Activated gamma-delta T cell treated with anti-CD3 and anti-CD28 coated beads, Interleukin-2, amount 50 U/mL, for 16 hours (primary cell): Measurements from ENCODE around the gene EIF4G2.

ENCODE experiments used
- DNase-seq: peaks from one replicate; pipeline ENCODE4 v3.0.0-alpha.2; 2020; ENCODE audit warnings: low read depth

Gene EIF4G2

DNA sequence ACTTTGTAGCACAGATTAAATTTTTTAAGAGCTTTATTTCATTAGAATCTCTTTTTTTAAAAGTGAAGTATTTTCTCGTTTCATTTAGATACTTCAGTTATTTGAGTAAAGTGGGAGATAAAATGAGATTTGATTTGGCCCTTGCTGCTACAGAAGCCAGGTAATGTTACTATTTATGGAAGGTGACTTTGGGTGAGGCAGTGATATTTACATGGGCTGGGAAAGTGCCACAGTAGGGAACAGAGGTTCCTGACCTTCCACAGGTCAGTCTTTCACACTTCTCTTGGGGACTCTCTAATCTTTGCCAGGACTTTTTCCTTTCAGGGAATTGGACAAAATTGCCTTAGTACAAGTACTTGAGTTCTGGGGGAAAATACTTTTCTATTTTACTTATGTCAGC lies 37.3 kb downstream of the EIF4G2 start:
- no peak for DNase-seq

DNA sequence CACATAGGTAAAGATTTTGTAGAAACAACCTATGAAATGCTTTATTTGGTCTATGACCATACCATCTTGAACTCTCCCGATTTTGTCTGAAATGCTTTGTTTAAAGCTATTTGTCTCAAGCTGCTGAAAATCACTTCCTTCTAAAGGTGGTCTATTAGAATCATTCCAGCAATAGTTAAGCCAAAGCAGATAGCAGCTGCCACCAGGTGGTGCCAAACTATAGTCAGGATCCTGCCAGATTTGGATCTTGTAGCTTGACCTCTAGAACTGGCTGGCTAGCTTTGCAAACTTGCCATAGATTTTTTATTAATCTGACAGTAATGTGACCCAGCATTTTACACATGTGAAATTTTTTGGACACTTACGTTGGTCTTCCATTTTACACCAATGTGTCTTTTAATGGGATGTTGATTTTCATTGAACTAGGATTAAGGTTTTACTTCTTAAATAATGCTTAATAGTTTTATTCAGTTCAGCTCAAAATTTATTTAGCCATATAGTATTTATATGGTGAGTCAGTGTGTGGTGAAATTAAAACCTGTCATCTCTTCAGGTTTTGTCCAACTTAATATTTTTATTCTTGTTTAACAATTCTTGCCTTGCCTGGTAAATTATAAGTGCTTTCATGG lies 38.0 kb downstream of the EIF4G2 start:
- DNase-seq: no peak

DNA sequence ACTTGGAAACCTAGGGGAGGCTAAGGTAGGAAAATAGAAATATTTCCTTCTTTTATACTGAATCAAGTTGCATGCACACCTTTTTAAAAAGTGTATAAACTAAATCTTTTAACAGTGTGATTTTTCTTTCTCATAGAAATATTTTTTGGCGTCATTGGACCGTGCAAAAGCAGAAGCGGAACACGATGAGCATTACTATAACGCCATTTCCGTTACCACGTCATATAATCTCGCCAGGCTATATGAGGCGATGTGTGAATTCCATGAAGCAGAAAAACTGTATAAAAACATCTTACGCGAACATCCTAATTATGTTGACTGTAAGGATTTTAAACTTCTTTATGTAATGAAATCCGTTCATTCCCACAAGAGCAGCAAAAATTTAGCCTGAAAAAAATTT lies 44.3 kb downstream of the EIF4G2 start:
- no peak for DNase-seq

DNA sequence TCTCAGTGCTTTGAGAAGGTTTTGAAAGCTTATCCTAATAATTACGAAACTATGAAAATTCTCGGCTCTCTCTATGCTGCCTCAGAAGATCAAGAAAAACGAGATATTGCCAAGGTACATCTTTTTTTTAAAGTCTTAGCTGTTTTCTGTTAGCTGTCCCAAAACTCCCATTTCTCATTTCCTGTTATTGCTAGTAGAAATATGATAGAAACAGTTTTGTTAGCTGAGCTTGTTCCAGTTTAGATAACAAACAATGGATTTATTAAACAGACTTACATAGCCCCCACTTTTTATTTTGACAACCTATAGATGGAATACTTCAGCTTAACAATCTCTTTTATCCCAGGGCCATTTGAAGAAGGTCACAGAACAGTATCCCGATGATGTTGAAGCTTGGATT lies 45.0 kb downstream of the EIF4G2 start:
- no peak for DNase-seq

DNA sequence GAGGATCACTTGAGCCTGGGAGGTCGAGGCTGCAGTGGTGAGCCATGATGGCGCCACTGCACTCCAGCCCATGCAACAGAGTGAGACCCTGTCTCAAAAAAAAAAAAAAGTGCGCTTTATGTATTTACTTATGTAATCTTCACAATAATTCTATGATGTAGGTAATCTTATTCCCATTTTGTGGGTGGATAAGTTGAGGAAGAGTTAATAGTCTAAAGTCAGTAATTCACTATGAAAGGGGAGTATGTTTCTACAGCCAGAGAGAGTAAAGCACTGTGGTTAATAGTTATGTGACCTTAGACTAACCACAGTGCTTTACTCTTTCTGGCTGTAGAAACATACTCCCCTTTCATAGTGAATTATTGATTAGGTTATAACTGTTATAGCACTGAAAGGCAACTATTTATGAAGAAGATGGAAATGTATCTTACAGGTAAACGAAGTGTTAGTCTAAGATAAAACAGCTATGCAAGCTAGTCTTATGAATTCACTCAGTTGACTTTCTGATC lies 45.8 kb downstream of the EIF4G2 start:
- DNase-seq: no peak

DNA sequence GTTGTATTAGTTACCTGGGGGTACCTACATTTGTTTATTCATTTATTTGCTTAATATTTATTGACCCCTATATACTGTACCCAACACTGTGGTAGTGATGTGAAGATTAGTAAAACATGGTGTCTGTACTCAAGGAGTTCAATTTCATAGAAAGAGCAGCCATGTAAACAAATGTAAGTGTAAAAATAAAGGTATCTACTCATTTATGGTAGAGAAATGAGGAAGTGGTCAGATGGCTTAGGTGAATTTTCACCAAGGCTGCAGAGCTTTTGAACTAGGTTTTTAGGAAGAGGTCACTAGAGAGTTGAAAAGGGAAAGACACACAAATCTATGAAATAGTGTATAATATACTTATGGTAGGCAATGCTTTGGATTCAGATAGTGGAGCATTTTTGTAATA lies 46.5 kb downstream of the EIF4G2 start:
- DNase-seq: no peak

DNA sequence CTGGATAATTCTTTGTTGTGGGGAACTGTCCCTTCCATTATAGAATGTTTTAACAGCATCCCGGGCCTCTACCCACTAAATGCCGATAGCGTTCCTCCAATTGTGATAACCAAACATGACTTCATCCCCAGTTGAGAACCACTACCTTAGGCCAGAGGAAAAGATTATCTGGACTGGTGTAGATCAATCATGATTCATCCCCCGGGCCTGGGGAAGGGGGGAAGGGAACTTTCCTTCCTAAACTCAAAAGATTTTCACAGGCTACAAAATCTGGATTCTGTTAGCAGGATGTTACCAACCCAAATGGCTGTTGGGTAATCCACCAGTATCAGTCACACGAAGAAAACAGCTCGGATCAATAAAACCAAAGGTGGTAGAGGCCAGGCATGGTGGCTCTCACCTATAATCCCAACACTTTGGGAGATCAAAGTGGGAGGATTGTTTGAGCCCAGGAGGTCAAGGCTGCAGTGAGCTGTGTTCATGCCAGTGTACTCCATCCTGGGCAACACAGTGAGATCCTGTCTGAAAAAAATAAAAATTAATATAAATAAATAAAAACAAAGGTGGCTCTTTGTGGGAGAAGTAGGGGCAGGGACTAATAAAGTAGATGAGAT lies 47.5 kb downstream of the EIF4G2 start:
- no peak for DNase-seq

DNA sequence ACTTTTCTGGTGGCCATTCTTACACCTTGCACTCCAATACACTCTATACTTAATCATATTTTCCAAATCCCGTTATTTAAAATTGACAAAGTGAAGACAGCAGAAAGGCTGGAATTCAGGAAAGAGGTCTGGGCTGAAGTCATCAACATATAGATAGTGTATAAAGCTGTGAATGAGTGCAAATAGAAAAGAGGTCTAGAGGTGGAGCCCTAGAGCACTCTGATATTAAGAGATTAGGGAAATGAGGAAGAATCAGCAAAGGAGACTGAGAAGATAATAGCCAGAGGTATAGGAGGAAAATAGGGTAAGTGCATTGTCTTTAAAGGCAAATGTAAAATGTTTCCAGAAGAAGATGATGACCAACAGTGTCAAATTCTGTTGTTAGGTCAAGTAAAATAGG lies 49.8 kb downstream of the EIF4G2 start:
- DNase-seq: no peak

DNA sequence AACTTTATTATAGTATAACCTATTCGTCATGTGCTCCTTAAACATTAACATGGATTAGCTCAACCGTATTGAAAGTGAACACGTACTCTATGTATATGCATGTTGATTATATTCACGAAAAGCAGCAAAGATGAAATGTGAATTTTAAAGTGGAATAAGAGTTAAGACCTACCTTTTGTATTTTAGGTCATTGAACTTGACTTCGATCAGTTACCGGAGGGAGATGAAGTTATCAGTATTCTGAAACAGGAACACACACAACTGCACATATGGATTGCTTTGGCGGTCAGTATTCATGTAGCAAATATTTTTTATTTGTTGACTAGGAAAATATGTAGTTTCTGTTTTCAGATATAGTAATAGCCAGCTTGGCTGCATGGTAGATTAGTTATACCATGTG lies 56.2 kb downstream of the EIF4G2 start:
- no peak for DNase-seq

DNA sequence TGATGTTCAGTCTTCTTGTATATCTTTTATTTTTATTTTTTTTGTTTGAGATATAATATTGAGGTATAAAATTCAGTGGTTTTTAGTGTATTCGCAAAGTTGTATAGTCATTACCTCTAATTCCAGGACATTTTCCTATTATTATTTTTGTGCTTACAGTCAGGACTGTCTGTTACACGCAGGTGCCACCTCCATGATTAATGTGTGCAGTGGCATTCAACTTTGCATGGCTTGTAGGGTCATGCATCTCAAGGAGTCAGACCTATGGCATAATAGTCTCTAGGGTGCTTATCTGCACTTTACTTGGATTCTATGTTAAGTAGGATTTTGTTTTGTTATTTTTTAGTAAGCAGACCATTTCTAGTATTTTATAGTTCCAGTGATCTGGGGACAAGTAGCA lies 56.7 kb downstream of the EIF4G2 start:
- DNase-seq: no peak

DNA sequence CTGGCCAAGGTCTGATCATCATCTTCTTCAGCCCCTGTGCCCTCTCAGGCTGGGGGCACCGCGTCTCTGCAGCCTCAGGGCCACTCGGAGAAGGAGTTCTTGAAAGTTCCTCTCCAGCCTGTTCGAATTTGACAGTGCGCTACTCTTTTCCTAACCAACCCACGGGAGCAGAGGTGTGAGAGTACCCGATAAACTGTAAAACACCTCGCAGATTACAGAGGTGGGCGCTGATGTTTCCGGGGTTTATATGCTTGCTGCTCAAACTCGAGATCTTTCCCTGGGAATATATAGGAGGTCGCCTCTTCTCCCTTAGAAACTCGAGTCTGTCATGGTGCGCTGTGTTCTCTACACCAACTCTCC lies 57.2 kb downstream of the EIF4G2 start:
- no peak for DNase-seq

DNA sequence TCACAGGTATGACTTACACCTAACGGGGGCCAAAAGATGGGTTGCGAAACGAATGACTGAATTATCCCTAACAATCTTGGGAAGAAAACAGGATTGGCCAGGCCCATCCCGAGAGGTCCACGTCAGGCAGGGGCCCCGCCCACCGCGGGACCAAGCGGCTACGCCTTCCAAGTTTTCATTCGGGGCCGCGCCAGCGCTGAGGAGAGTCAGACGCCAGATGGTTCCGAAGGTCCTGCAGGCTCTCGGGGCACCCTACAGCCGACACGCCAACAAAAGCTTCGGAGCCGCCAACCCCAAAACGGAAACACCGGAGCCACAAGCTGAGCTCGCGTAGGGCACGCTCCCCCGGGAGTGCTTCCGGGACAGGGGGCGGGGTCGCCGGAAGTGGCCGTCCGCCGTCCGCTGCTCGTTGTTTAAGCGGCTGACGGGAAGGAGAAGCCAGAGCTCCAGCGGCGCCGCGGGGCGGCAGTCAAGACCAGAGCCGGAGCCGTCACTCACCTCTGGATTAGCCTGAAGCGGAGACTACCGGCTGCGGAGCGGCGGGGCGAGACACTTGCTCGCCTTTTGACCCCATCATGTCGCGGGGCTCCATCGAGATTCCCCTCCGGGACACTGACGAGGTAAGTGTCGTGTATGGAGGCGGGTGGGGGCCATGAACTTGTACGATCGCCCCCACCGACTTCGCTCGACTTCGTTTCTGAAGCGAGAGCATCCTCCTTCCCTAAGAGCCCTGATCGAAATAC lies 57.7 kb downstream of the EIF4G2 start, which contains the start of gene CTR9:
Gene CTR9 (plus strand): TSS at position 409 of the 743 bp plus-strand sequence. CDS start 167 bp downstream, at position 576.
- peak; percentile 88 for DNase-seq

DNA sequence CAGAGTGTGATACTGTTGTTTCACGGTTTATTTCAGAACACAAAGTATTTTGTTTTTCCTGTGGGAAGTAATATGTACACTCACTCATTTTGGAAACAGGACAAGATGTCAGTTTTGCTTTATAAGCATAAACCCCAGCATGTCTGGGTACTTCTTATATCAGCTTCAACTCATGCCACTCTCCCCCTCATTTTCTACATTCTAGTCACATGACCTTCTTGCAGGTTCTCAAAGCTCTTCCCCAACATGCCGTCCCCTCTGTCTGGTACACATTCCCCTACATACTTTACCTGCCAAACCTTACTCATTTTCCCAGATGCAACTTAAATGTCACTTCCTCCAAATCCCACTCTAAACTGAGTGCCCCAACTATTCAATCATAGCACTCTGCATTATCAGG lies 59.2 kb downstream of the EIF4G2 start:
- DNase-seq: no peak

DNA sequence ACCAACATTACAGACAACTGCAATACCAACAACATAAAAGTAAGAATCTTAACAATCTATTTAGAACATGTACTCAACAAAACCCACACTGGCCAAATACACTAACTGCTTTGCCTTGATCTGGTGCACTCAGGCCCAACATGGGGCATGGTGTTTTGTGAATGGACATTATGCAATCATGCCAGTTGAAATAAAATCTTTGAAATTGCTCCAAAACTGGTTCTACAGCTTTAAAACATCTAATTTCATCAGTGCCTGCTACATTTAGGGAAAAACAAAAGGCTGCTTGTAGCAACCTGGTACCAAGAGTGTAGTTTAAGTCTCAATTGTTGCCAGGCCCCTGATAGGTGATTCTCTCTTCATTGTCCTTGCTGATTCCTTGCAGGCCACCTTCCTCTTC lies 61.0 kb downstream of the EIF4G2 start:
- no peak for DNase-seq
